C4-2B (cell line): ENCODE data around the gene TOM1L1.

Experiments used
- CTCF ChIP-seq: fragments of 450-650 bp; conservative IDR thresholded peaks from 2 replicates; pipeline ENCODE4 v1.5.1; 2017; ENCODE audit warnings: mild to moderate bottlenecking
- ZFX ChIP-seq: fragments of 450-650 bp; IDR thresholded peaks from 2 replicates; pipeline ENCODE4 v1.6.1; 2017

DNA sequence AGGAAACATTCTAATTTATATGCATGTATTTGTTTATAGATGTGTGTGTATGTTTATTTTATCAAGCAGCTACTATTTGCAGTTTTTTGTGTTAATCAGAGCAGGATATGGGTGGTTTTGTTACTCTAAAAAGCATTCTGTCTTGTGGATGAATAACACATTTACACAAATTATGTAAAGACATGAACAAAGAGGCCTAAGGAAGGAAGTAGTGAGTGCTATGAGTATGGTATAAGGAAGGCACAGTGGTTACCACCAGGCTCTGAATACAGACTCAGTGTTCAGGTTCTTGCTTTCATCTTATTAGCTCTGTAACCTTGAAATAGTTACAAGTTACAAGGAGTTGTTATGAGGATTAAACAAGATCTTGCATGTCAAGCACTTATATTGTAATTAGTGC is 101.8 kb downstream of the TOM1L1 start:
- TF ChIP-seq CTCF: no peak
- TF ChIP-seq ZFX: no peak
